ENCODE data around the gene EPS8L3. TPM values are rescaled to one million over a fixed set of nuclear protein-coding genes. Genes with fewer than 3 reads are reported as not detected.

EPS8L3 gene
- total RNA-seq, 3 donors from 2014 or later (not counting 1 experiment from before 2014, with no cell fraction given) = 0.47 TPM; not detected in 2

GRCh38 chr1:109732390-109732881, 31.3 kb downstream of the EPS8L3 start:
- DNase-seq = no peak
- H3K27me3 ChIP-seq (ENCODE audit: control insufficient read depth, insufficient read depth, low read length) = no peaks in the 10 kb centered on the region
- no peaks in the 10 kb centered on the region for H3K4me1 Mint-ChIP-seq
- no peak overlapping the region for H3K4me3 ChIP-seq (ENCODE audit: low read length)
- no peak overlapping the region for H3K27ac ChIP-seq (ENCODE audit: low read length)
- H3K4me1 ChIP-seq (ENCODE audit: control insufficient read depth, insufficient read depth, low read length) = no peaks in the 10 kb centered on the region
- no peak overlapping the region for H3K27ac Mint-ChIP-seq
- no peak overlapping the region for H3K4me3 Mint-ChIP-seq
- H3K9me3 ChIP-seq (ENCODE audit: control insufficient read depth, insufficient read depth, low read length) = no peaks in the 10 kb centered on the region
- 73% methylated on average over 3 of the region's 3 CpGs for WGBS (ENCODE audit: insufficient coverage)
- H3K36me3 ChIP-seq (ENCODE audit: control insufficient read depth, insufficient read depth, low read length) = no peaks in the 10 kb centered on the region
- no peaks in the 10 kb centered on the region for H3K9me3 Mint-ChIP-seq
- H3K36me3 Mint-ChIP-seq = no peaks in the 10 kb centered on the region
- peaks cover 7 to 20% of the 10 kb centered on the region in 2 donors for H3K27me3 Mint-ChIP-seq (ENCODE audit: low read depth in 2 of 2)
- intact Hi-C loops (cut with micrococcal nuclease) = no loop called here
- ATAC-seq = no peak
- no peak for TF ChIP-seq CTCF (IDR thresholded peaks at IDR 0.05)

GRCh38 chr1:109730666-109731065, 33.1 kb downstream of the EPS8L3 start:
- 97% methylated on average over 6 of the region's 6 CpGs for WGBS (ENCODE audit: insufficient coverage)
- TF ChIP-seq CTCF (IDR thresholded peaks at IDR 0.05) = no peak
- Histone ChIP-seq H3K4me3 (ENCODE audit: low read length) (no peak overlapping the region), H3K27ac (ENCODE audit: low read length) (no peak overlapping the region), H3K36me3 (ENCODE audit: control insufficient read depth, insufficient read depth, low read length) (no peaks in the 10 kb centered on the region), H3K4me1 (ENCODE audit: control insufficient read depth, insufficient read depth, low read length) (no peaks in the 10 kb centered on the region), H3K27me3 (ENCODE audit: control insufficient read depth, insufficient read depth, low read length) (no peaks in the 10 kb centered on the region), H3K9me3 (ENCODE audit: control insufficient read depth, insufficient read depth, low read length) (no peaks in the 10 kb centered on the region)
- Mint-ChIP-seq H3K27me3 (ENCODE audit: low read depth in 2 of 2) (peaks cover 8 to 18% of the 10 kb centered on the region in 2 donors), H3K27ac (no peak overlapping the region), H3K4me3 (no peak overlapping the region), H3K4me1 (no peaks in the 10 kb centered on the region), H3K36me3 (no peaks in the 10 kb centered on the region), H3K9me3 (no peaks in the 10 kb centered on the region)
- no peak for DNase-seq
- intact Hi-C loops (cut with micrococcal nuclease) = no loop called here
- ATAC-seq = no peak

GRCh38 chr1:109728870-109729269, 34.9 kb downstream of the EPS8L3 start:
- intact Hi-C loops (cut with micrococcal nuclease) = no loop called here

More at GRCh38 chr1:109728870-109729269, 34.9 kb downstream of the EPS8L3 start:
- H3K27ac Mint-ChIP-seq = no peak overlapping the region
- H3K4me1 Mint-ChIP-seq = no peaks in the 10 kb centered on the region
- no peak overlapping the region for H3K27ac ChIP-seq (ENCODE audit: low read length)
- H3K27me3 Mint-ChIP-seq (ENCODE audit: low read depth in 2 of 2) = peaks cover 8 to 18% of the 10 kb centered on the region in 2 donors
- H3K4me3 Mint-ChIP-seq = no peak overlapping the region
- H3K4me1 ChIP-seq (ENCODE audit: control insufficient read depth, insufficient read depth, low read length) = no peaks in the 10 kb centered on the region
- H3K9me3 Mint-ChIP-seq = no peaks in the 10 kb centered on the region
- no peak for DNase-seq
- no peaks in the 10 kb centered on the region for H3K27me3 ChIP-seq (ENCODE audit: control insufficient read depth, insufficient read depth, low read length)
- TF ChIP-seq CTCF (IDR thresholded peaks at IDR 0.05) = no peak
- ATAC-seq = no peak
- no peaks in the 10 kb centered on the region for H3K36me3 Mint-ChIP-seq
- H3K36me3 ChIP-seq (ENCODE audit: control insufficient read depth, insufficient read depth, low read length) = no peaks in the 10 kb centered on the region
- H3K9me3 ChIP-seq (ENCODE audit: control insufficient read depth, insufficient read depth, low read length) = no peaks in the 10 kb centered on the region
- no peak overlapping the region for H3K4me3 ChIP-seq (ENCODE audit: low read length)
- 82% methylated on average over 6 of the region's 7 CpGs for WGBS (ENCODE audit: insufficient coverage)

Data from natural killer cell (primary cell).